C1 segment of cervical spinal cord (tissue), 14 donors: Measurements from ENCODE around the gene RPL3.

Experiments used
- DNase-seq, 14 donors: peaks; one replicate each; lab custom pipeline; 2025; lab: John Stamatoyannopoulos, UW

Gene RPL3

DNA sequence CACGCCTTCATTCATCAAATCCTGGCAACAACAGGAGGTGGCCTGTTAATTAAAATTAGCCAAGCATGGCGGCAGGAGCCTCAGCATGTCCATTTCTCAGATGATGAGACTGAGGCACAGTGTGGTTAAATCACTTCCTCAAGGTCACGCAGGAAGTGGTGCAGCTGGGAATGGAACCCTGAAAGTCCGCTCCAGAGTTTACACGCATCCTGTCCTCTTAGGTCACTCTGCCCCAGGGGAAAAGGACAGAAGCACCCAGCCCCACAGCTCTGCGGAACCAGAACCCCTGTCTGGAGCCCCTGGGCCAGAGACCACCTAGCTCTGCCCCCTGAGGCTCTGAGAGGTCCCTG lies 19.6 kb downstream of the RPL3 start:
- DNase-seq, result peak in 2 of 14 donors; percentile 59 to 70

DNA sequence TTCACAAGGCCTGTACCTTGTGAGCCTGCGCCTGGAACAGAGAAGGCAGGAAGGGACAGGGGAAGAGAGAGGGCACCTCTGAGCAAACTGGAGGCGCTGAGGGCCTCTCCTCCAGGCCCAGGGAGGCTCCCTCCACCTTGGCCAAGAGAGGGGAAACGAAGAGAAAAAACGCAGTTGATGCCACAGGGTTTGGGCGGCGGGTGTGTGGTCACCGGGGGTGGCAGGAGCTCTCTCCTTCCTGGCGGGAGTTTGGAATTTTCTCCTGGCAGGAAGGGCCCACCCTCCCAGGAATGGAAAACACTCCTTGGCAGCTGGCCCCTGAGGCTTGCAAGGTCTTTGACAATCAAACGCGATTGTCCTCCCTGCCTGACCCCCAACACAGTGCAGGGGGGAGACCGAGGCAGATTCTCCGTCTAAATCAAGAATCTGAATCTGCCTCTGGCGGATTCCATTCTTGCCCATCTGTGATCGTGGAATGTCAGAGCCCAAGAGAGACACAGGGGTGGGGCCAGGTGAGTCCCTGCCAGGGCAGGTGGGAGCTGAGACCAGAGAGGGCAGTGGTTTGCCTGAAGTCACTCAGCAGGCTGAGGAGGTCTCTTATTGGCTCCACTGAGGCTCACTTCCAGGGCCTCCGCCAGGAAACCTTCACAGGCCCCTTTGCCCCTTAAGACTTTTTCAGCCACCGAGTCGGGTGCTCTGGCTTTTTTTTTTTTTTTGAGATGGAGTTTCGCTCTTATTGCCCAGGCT lies 21.0 kb downstream of the RPL3 start:
- DNase-seq, result no peak

DNA sequence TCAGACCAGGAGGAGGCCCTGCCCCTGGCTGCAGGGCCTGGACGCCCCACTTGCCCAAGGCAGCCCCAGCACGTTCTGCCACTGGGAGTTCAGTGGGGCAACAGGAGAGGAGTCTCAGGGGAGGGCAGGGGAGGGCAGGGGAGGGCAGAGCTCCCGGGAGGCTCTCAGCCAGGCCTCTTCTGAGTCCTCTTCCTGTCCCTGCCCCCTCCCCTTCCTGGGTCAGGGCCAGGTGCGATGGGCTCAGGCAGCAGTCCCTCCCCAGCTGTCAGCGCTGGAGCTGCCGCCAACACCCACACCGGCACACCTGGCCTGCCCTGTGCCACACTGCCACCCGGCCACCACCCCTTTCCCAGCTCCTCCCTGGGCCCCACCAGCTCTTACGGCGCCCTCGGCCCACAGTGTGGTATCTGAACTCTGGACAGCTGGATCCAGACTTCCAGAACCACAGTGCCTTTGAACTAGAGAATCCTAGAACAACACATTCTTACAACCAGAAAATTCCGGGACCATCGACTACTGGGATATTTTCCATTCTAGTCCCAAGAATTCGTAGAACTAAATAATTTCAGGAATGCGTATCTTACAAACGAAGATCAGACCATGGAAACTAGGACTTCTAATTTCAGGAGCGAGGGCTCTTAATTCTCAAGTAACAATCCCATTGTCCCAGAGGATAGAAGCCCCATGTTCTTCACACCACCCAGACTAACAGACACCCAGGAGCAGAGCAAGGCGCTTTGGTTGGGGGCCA lies 21.8 kb downstream of the RPL3 start:
- DNase-seq, result no peak

DNA sequence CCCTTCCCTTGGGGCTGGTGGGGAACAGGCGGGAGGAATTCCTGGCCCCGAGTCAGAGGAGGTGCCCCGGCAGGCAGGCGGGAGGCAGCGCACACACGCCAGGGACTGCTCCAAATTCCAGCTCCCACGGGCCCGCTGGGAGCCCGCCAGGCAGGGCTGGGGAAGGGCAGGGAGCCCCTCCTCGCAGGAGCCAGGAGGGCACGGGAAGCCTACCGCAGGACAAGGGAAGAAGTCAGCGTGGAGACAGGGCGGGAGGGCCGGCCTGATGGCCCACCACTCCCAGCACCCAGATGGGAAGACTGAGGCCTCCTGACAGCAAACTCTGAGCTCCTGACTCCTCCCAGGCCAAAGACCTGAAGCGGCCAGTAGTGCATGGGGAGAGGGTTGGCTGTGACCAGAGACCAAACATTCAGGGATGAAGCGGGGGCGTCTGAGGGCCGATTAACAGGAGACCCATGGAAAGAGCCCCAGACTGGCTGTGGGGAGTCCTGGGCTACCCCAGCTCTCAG lies 22.4 kb downstream of the RPL3 start:
- DNase-seq, result no peak

GRCh38 chr22:39296535-39296934 lies 22.9 kb downstream of the RPL3 start:
- DNase-seq, result no peak

DNA sequence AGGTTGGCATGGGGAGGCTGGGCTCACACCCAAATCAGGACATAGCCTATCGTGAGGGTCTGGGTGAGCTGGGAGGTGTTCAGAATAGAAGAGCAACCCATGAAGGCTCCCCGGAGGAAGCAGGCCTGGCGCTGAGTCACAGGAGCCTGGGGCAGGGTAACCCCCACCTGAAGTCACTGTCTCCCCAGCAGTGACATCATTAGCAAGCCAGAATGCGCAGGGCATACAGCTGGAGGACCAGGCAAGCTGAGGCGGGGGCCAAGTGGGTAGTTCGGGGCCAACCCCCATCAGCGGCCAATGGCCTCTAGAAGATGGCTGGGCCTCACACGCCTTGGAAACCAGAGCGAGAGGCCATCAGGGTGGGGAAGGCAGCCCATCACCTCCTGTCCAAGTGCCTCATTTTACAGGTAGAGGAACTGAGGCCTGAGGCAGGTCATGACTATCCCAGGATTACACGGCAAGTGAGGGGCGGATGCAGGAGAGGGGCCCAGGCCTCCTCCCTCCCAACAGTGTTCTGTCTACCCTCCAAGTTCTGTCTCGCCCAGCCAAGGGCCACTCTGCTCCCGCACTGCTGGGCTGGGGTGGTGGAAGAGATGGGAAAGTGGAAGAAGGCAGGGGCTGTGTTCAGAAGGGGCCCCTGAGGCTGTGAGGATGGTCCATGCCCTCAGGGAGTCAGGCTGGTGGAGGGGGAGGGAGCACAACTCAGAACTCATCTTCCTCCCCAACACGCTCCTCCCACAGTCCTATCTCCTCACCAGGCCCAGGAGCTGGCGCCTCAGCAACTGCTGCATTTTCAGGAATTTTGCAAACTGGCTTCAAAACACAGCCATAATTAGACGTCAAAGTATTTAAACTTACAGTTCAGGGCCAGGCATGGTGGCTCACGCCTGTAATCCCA lies 24.6 kb downstream of the RPL3 start:
- DNase-seq, result no peak

GRCh38 chr22:39293766-39294368 lies 25.6 kb downstream of the RPL3 start:
- DNase-seq, result no peak

GRCh38 chr22:39292561-39293074 lies 26.8 kb downstream of the RPL3 start:
- peak in 9 of 14 donors; percentile 15 to 63 (median 36) for DNase-seq

- DNase-seq, result no peak
Measured at GRCh38 chr22:39292031-39292462, 27.4 kb downstream of the RPL3 start.

DNA sequence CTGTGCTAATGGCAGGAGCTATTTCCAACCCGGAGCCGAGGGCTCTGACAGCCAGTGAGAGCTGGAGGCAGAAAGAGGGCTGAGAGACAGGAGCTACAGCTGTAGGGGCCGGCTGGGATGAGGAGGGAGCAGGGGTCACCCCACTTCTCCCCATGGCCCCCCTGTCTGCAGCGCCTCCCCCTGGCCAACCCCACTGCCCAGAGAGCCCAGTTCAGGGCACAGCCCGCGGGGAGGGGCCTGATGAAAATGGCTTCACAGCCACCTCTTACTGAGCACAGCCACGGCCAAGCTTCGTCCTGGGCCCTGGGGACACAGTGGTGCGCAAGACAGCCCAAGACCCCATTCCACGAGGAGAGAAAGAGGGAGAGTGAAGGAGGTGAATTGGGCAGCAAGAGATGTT lies 27.9 kb downstream of the RPL3 start:
- DNase-seq, result no peak

GRCh38 chr22:39290724-39291161 lies 28.7 kb downstream of the RPL3 start:
- no peak for DNase-seq

DNA sequence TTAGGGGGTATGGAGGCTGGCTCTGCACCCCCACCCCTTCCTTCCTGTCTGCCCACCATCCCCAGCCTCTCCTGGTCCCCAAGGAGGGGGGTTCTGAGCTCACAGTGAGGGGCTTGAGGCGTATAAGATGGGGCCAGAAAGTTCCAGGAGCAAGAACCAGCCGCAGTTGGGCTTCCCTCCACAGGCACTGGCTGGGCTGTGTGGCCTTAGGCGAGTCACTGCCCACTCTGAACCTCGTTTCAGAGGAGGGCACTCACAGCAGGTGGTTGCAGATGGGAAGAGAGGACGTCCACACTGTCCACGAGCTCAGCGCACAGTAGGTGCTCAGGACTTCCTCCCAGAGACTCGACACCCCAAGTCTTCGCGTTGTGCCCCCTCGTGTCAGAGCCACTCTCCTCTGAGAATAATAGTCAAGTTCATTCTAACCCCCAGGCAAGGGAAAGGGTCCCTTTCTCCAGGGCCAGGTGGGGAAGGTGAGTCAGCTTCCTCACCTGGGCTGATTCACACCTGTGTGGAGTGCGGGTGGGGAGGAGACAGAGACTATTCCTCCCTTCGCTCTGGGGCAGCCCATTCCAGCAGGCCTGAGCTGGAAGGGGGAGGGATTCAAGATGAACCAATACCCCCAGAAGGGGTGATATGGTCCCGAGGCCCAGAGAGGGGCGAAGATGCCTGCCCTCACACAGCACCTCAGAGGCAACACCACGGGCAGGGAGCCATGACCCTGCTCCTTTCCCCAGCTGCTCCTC lies 29.3 kb downstream of the RPL3 start:
- no peak for DNase-seq

GRCh38 chr22:39289533-39289932 lies 29.9 kb downstream of the RPL3 start:
- DNase-seq, result no peak

DNA sequence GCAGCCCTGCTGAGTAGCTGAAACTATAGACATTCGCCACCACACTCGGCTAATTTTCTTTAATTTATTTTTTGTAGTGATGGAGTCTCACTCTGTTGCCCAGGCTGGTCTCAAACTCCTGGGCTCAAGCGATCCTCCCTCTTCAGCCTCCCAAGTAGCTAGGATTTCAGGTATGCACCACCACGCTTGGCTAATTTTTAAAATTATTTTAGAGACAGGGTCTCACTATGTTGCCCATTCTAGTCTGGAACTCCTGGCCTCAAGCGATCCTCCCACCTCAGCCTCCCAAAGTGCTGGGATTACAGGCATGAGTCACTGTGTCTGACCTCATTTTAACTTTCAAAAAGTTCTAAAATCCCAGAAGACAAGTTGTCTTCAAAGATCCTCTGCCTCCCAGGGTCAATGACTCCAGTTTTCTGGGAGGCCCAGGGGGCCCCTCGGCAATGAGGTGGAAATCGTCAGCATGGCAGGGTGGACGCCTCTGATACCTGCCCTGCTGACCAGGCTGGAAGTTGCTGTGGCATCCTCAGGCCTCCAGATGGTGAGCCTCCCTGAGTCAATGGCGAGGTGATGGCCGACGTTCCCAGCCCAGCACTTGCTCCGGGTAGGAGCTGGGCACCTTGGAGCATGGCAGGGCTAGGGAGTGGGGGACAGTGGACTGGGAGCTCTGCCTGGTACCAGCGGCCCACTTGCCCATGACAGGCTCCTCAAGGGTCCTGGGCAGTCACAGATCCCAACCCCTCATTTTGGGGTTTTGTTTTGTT lies 31.1 kb downstream of the RPL3 start:
- DNase-seq, result no peak

- peak in 7 of 14 donors; percentile 8 to 66 (median 42) for DNase-seq
Measured at GRCh38 chr22:39287076-39287725, 32.2 kb downstream of the RPL3 start.

DNA sequence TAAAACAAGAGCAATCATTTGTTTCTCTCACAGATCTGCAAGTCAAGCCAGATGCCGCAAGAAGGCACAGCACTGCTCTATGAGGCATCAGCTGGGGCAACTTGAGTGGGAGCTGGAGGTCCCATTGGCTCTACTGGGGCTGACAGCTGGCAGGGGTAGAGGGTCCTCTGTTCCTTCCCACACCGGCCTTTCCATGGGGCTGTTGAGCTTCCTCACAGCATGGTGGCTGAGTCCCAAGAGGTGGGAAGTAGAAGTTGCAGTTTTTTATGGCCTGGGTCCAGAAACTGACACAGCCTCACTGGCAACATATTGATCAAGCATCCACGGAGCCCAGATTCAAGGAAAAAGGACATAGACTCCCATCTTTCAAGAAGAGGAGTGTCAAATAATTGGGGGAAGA lies 34.4 kb downstream of the RPL3 start:
- no peak for DNase-seq

- DNase-seq, result no peak
Measured at GRCh38 chr22:39284142-39284980, 35.1 kb downstream of the RPL3 start.
